ENCODE results near the gene KDM6A.
A peak's percentile ranks its signal among the peaks of the same experiment; 100 is the strongest.
"Not testable (repeated sequence)": the region's sequence is repeated elsewhere in the genome, so short reads cannot be mapped to it uniquely, and the experiment has no call there.

KDM6A gene

DNA sequence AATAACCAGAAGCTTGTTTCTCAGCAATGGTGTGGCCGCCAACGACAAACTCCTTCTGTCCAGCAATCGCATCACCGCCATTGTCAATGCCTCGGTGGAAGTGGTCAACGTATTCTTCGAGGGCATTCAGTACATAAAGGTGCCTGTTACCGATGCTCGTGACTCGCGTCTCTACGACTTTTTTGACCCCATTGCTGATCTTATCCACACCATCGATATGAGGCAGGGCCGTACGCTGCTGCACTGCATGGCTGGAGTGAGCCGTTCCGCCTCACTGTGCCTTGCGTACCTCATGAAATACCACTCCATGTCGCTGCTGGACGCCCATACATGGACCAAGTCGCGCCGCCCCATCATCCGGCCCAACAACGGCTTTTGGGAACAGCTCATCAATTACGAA lies 28.8 kb upstream of the KDM6A start:
- no peak for DNase-seq (ENCODE audit: low read depth)
- in situ Hi-C loops (cut with HindIII; ENCODE audit: low sequenced_read_pairs) = no loop called here
- TF ChIP-seq, protein P1, sequence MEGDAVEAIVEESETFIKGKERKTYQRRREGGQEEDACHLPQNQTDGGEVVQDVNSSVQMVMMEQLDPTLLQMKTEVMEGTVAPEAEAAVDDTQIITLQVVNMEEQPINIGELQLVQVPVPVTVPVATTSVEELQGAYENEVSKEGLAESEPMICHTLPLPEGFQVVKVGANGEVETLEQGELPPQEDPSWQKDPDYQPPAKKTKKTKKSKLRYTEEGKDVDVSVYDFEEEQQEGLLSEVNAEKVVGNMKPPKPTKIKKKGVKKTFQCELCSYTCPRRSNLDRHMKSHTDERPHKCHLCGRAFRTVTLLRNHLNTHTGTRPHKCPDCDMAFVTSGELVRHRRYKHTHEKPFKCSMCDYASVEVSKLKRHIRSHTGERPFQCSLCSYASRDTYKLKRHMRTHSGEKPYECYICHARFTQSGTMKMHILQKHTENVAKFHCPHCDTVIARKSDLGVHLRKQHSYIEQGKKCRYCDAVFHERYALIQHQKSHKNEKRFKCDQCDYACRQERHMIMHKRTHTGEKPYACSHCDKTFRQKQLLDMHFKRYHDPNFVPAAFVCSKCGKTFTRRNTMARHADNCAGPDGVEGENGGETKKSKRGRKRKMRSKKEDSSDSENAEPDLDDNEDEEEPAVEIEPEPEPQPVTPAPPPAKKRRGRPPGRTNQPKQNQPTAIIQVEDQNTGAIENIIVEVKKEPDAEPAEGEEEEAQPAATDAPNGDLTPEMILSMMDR (IDR thresholded peaks at IDR 0.05; ENCODE audit: low read depth, low read length, missing control alignments) = no peak
- no peak overlapping the region for H3K4me3 ChIP-seq (ENCODE audit: low read depth, low read length)

DNA sequence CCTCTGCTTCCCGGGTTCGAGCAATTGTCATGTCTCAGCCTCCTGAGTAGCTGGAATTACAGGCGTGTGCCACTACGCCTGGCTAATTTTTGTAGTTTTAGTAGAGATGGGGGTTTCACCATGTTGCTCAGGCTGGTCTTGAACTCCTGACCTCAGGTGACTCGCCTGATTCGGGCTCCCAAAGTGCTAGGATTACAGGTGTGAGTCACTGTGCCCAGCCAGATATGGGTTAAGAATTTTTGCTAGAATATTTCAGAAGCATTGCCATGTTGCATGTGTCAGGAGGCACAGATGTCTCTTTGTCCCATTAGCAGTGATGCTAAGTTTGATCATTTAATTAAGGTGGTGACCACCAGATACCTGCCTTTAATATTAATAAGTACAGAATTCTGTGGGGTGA lies 22.1 kb upstream of the KDM6A start:
- in situ Hi-C loops (cut with HindIII; ENCODE audit: low sequenced_read_pairs); DNase-seq (ENCODE audit: low read depth); H3K4me3 ChIP-seq (ENCODE audit: low read depth, low read length): not testable (repeated sequence)

DNA sequence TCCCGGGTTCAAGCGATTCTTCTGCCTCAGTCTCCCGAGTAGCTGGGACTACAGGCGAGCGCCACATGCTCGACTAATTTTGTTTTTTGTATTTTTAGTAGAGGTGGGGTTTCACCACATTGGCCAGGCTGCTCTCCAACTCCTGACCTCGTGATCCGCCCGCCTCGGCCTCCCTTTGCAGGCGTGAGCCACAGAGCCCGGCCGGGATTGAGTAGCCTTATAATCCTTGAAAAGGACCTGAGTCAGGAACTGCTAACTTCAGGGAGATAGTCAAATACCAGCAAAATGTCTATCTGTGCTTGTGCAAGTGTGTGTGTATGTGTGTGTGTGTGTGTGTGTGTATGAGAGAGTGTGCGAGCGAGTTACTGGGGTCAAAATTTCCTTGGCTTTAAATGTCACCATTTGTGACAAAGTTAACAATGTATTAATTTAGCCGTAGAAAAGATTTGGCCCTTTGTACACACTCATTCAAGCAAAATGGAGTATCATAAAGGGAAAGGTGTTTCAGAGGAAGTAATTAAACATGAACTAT lies 1.8 kb upstream of the KDM6A start:
- H3K4me3 ChIP-seq (ENCODE audit: low read depth, low read length) = peak overlapping the region; percentile 61
- DNase-seq (ENCODE audit: low read depth) = no peak
- in situ Hi-C loops (cut with HindIII; ENCODE audit: low sequenced_read_pairs) = no loop called here
- TF ChIP-seq, protein P1 (IDR thresholded peaks at IDR 0.05; ENCODE audit: low read depth, low read length, missing control alignments) = no peak

DNA sequence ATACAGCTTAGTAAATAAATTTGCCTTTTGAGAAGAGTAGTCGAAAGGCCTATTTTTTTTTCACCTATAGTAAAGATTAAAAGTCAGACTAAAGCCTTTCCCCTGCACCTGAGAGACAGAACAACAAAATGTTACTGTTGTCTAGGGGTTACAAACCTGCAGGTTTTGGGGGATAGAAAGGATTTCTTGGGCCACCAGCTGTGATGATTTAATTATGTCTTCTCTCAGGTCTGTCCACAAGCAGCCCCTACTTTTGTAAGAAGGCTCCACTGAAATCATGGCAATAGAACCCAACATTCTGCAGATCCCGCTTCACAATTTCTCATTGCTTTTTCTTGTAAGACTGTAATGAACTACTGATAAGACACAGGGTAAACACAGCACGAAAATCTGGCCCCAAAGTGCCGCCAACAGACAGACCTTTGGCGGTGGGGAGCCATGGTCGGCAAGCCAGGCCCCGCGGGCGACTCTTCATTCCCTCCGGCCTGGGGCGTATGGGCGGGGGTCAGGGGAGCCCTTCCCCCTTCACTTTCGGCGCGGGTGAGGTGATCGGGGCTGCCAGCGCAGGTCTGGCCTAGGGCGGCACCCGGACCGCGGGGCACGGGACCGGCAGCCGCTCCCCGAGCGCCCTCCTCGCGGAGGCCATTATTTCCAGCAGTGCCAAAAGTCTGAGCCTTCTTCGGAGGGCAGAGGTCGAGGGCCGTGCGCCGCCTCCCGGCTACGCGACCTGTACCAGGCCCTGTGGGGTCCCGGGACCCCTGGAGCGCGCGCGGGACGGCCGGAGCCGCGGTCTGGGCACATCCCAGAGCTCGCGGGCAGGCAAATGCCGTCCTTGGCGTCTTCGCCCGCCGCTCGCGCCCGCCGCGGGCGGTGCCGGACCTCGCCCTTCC lies 812 bp upstream of the KDM6A start:
- DNase-seq (ENCODE audit: low read depth) = no peak
- TF ChIP-seq, protein P1 (IDR thresholded peaks at IDR 0.05; ENCODE audit: low read depth, low read length, missing control alignments) = no peak
- peak overlapping the region; percentile 61 for H3K4me3 ChIP-seq (ENCODE audit: low read depth, low read length)
- in situ Hi-C loops (cut with HindIII; ENCODE audit: low sequenced_read_pairs) = no loop called here

DNA sequence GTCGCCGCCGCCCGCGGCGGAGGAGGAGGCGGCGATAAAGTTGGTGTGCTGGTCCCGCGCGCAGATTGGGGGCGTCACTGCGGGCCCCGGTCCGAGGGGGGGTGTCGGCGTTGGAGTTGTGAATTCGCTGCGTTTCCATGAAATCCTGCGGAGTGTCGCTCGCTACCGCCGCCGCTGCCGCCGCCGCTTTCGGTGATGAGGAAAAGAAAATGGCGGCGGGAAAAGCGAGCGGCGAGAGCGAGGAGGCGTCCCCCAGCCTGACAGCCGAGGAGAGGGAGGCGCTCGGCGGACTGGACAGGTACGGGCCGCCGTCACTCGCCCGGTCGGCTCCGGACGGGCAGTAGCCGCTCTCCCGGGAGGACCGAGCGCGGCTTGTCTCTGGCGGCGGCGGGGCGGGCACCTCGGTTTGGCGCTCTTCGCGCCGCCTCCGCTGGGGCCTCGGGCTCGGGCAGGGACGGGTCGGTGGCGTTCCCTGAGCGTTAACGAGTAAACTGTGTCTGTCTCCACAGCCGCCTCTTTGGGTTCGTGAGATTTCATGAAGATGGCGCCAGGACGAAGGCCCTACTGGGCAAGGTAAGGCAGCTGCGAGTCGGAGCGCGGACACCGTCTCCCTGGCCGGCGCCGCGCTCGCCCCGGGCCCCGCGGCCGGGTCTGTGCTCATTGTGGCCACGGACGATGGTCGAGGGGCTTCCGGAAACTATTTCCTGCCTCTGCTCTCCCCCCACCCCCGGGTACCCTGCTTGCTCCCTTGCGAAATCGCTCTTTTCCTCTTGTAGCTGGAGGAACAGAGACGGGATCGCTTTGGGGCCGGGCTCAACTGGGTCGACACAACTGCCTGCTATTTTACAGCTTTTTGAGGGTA lies 658 bp downstream of the KDM6A start:
- TF ChIP-seq, protein P1 (IDR thresholded peaks at IDR 0.05; ENCODE audit: low read depth, low read length, missing control alignments) = no peak
- peak overlapping the region; percentile 61 for H3K4me3 ChIP-seq (ENCODE audit: low read depth, low read length)
- DNase-seq (ENCODE audit: low read depth) = no peak
- in situ Hi-C loops (cut with HindIII; ENCODE audit: low sequenced_read_pairs) = no loop called here

DNA sequence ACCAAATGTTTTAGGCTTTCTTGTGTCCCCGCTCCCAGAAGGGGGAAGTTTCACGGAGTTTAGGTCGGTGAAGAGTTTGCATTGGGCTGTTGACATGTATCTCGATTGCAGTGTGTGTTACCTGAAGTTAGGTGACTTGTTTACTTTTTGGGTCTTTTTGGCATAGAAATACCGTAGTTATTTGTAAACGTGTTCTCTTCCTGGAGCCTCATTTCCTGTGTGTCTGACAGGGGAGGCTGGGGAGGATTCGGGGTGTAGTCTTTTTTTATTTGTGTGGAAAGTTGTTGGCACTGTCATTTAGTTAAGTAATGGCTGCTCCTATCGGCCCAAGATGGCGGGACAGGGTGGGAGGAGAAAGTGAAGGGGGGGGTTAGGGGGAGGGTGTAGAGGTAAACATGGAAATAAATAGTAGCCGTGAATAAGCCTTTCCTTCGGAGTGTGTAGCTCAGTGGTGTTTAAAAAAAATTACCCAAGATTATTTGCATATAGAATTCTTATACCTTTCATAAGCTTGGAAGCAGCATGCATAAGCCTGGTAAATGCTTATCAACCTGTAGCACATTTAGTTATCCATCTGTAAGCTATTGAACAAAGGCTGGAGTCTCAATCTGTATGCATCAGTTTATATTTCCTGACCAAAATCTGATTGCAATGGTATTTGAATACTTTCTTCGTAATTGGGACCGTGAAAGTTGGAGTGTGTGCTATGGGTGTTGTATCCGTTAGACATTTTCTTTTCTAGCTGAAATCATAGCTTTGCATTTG lies 1.6 kb downstream of the KDM6A start:
- peak overlapping the region; percentile 61 for H3K4me3 ChIP-seq (ENCODE audit: low read depth, low read length)
- in situ Hi-C loops (cut with HindIII; ENCODE audit: low sequenced_read_pairs) = no loop called here
- TF ChIP-seq, protein P1 (IDR thresholded peaks at IDR 0.05; ENCODE audit: low read depth, low read length, missing control alignments) = no peak
- DNase-seq (ENCODE audit: low read depth) = no peak

Data from astrocyte of the cerebellum (primary cell).